ENCODE measurements around the gene LCN10. TPM values are rescaled to one million over a fixed set of nuclear protein-coding genes. Genes with fewer than 3 reads are reported as not detected.
A peak's percentile ranks its signal among the peaks of the same experiment; 100 is the strongest.
"Not testable (repeated sequence)": the region's sequence is repeated elsewhere in the genome, so short reads cannot be mapped to it uniquely, and the experiment has no call there.

Gene LCN10
- total and polyA plus RNA-seq, 2 experiments from 2014 or later: not detected

DNA sequence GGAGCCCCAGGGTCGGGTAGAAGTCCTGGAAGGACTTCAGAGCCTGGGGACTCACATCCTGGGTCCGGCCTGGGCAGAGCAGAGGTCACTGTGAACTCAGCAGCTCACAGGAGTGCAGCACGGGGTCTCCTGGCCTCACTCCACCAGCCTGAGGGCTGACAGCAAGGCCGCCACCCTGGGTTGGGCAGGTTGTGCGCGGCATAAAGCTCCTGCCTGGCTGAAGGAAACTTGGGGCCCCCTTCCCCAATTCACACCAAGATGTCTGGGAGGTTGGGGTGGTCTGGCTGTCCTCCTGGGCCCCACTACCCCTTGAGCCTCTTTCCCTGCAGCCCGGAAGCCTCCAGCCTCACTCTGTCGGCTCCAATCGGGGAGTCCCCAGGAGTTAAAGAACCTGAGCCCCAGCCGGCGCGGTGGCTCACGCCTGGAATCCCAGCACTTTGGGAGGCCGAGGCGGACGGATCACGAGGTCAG is 19.5 kb upstream of the LCN10 start:
- H3K27me3 ChIP-seq: no peaks in the 10 kb centered on the region
- no peak for DNase-seq (ENCODE audit: low spot score)
- 89% methylated on average over 17 of the region's 17 CpGs for WGBS (ENCODE audit: low lambda C conversion rate, missing lambda C conversion rate)
- no peak overlapping the region for H2AFZ ChIP-seq
- H3K27ac ChIP-seq: no peak overlapping the region
- H3K9me3 ChIP-seq (ENCODE audit: low read depth): no peaks in the 10 kb centered on the region
- H3K79me2 ChIP-seq: no peaks in the 10 kb centered on the region
- no peaks in the 10 kb centered on the region for H4K20me1 ChIP-seq (ENCODE audit: insufficient read depth, poor library complexity, severe bottlenecking)
- TF ChIP-seq EZH2 (IDR thresholded peaks at IDR 0.05; ENCODE audit: borderline replicate concordance) (no peak), EZH2phosphoT487 (IDR thresholded peaks at IDR 0.05; ENCODE audit: low read depth, severe bottlenecking, unreplicated experiment) (no peak)
- TF ChIP-seq, protein P1, sequence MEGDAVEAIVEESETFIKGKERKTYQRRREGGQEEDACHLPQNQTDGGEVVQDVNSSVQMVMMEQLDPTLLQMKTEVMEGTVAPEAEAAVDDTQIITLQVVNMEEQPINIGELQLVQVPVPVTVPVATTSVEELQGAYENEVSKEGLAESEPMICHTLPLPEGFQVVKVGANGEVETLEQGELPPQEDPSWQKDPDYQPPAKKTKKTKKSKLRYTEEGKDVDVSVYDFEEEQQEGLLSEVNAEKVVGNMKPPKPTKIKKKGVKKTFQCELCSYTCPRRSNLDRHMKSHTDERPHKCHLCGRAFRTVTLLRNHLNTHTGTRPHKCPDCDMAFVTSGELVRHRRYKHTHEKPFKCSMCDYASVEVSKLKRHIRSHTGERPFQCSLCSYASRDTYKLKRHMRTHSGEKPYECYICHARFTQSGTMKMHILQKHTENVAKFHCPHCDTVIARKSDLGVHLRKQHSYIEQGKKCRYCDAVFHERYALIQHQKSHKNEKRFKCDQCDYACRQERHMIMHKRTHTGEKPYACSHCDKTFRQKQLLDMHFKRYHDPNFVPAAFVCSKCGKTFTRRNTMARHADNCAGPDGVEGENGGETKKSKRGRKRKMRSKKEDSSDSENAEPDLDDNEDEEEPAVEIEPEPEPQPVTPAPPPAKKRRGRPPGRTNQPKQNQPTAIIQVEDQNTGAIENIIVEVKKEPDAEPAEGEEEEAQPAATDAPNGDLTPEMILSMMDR (IDR thresholded peaks at IDR 0.05; ENCODE audit: poor library complexity): no peak
- no peak overlapping the region for H3K4me2 ChIP-seq
- H3K4me3 ChIP-seq: no peak overlapping the region
- no peaks in the 10 kb centered on the region for H3K9me2 ChIP-seq (replicated peaks; ENCODE audit: insufficient read depth)
- H3K4me1 ChIP-seq (ENCODE audit: insufficient read depth): no peaks in the 10 kb centered on the region
- H3K36me3 ChIP-seq (replicated peaks; ENCODE audit: insufficient read depth, low read depth): no peaks in the 10 kb centered on the region

DNA sequence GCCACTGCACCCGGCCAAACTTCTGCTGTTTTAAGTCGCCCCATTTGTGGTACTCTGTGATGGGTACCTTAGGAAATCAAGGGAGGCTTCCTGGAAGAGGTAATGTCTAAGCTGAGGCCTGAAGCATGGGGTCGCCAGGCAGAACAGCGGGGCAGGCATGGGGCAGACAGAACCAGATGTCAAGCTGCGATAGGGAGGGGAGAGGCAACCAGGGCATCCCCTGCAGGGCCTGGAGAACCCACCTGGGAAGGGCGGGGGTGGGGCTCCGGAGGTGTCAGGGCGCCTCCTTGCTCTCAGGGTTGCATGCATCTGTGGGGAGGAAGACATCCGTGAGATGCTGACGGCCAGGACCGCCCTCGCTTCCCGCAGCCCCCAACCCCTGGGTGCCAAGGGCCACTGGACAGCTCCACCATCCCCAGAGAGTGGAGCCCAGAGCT is 18.8 kb upstream of the LCN10 start:
- Histone ChIP-seq H3K9me2 (replicated peaks; ENCODE audit: insufficient read depth) (no peaks in the 10 kb centered on the region), H3K27me3 (no peaks in the 10 kb centered on the region), H4K20me1 (ENCODE audit: insufficient read depth, poor library complexity, severe bottlenecking) (no peaks in the 10 kb centered on the region), H3K36me3 (replicated peaks; ENCODE audit: insufficient read depth, low read depth) (no peaks in the 10 kb centered on the region), H3K4me1 (ENCODE audit: insufficient read depth) (no peaks in the 10 kb centered on the region), H3K79me2 (no peaks in the 10 kb centered on the region), H3K4me2 (no peak overlapping the region), H3K27ac (no peak overlapping the region), H3K4me3 (no peak overlapping the region), H3K9me3 (ENCODE audit: low read depth) (no peaks in the 10 kb centered on the region), H2AFZ (no peak overlapping the region)
- TF ChIP-seq EZH2 (IDR thresholded peaks at IDR 0.05; ENCODE audit: borderline replicate concordance): no peak
- TF ChIP-seq, protein P1 (IDR thresholded peaks at IDR 0.05; ENCODE audit: poor library complexity): no peak
- TF ChIP-seq EZH2phosphoT487 (IDR thresholded peaks at IDR 0.05; ENCODE audit: low read depth, severe bottlenecking, unreplicated experiment): no peak
- 86% methylated on average over 11 of the region's 13 CpGs for WGBS (ENCODE audit: low lambda C conversion rate, missing lambda C conversion rate)
- DNase-seq (ENCODE audit: low spot score): no peak

DNA sequence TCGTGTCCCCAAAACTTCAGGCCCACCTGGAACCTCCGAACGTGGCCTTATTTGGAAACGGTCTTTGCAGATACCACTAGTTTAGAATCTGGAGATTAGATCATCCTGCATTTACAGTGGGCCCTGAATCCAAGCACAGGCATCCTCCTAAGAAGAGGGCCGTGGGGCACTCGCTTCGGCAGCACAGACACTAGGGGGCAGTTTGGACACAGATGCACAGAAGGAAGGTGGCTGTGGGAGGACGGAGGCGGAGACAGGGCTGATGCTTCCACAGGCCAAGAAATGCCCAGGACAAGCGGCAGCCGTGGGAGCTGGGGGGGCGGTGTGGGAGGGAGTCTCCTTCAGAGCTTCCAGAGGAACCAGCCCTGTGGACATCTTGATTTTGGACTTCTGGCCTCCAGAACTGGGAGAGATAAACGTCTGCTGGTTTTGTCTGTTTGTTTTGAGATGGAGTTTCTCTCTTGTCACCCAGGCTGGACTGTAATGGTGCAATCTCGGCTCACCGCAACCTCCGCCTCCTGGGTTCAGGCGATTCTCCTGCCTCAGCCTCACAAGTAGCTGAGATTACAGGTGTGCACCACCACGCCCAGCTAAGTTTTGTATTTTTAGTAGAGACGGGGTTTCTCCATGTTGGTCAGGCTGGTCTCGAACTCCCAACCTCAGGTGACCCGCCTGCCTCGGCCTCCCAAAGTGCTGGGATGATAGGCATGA is 18.2 kb upstream of the LCN10 start:
- DNase-seq (ENCODE audit: low spot score): peak; percentile 84
- H3K9me2 ChIP-seq (replicated peaks; ENCODE audit: insufficient read depth); H3K27me3 ChIP-seq; H3K36me3 ChIP-seq (replicated peaks; ENCODE audit: insufficient read depth, low read depth); H3K4me1 ChIP-seq (ENCODE audit: insufficient read depth); H4K20me1 ChIP-seq (ENCODE audit: insufficient read depth, poor library complexity, severe bottlenecking); H2AFZ ChIP-seq; H3K27ac ChIP-seq; H3K9me3 ChIP-seq (ENCODE audit: low read depth); H3K4me2 ChIP-seq; H3K79me2 ChIP-seq; H3K4me3 ChIP-seq: not testable (repeated sequence)
- TF ChIP-seq, protein P1 (IDR thresholded peaks at IDR 0.05; ENCODE audit: poor library complexity): peak; percentile 63
- WGBS (ENCODE audit: low lambda C conversion rate, missing lambda C conversion rate): 57% methylated on average over 21 of the region's 22 CpGs

All from hepatocyte (in vitro differentiated cells).